GM23338 (cell line): ENCODE results near the gene SESN2. TPM values are rescaled to one million over a fixed set of nuclear protein-coding genes. Genes with fewer than 3 reads are reported as not detected.

Experiments used
- ATAC-seq: fragments of 200-7000 bp; cut with Tn5 transposase; 3 replicates; pipeline ENCODE4 v1.9.1; 2020
- DNase-seq: peaks from one replicate; pipeline ENCODE4 v3.0.0-alpha.2; 2015; ENCODE audit warnings: low spot score
- H2AFZ ChIP-seq: fragments of 200-600 bp; sonication (generic); 2 replicates; pipeline ENCODE4 v1.8.0; 2016; ENCODE audit warnings: antibody characterized with exemption, mild to moderate bottlenecking, moderate library complexity
- H3F3A ChIP-seq: fragments of 200-600 bp; sonication (generic); replicated peaks from 2 replicates; pipeline ENCODE4 v1.8.0; 2017; ENCODE audit warnings: antibody characterized with exemption, mixed run types, low read depth
- H3K27ac ChIP-seq: fragments of 200-600 bp; sonication (generic); 2 replicates; pipeline ENCODE4 v1.6.1; 2016; ENCODE audit warnings: low read depth
- H3K27me3 ChIP-seq: fragments of 200-600 bp; sonication (generic); 2 replicates; pipeline ENCODE4 v1.8.0; 2016; ENCODE audit warnings: mild to moderate bottlenecking, mixed run types, moderate library complexity; ENCODE audit not compliant: insufficient read depth
- H3K36me3 ChIP-seq: fragments of 200-600 bp; sonication (generic); 2 replicates; pipeline ENCODE4 v1.8.0; 2016; ENCODE audit warnings: mild to moderate bottlenecking; ENCODE audit not compliant: insufficient read depth
- H3K4me1 ChIP-seq: fragments of 200-600 bp; sonication (generic); 2 replicates; pipeline ENCODE4 v1.8.0; 2016; ENCODE audit warnings: mild to moderate bottlenecking, moderate library complexity; ENCODE audit not compliant: insufficient read depth
- H3K4me2 ChIP-seq: fragments of 200-600 bp; sonication (generic); 2 replicates; pipeline ENCODE4 v1.7.1; 2017; ENCODE audit warnings: mixed run types
- H3K4me3 ChIP-seq: fragments of 200-600 bp; sonication (generic); 2 replicates; pipeline ENCODE4 v1.6.1; 2016; ENCODE audit warnings: mixed run types
- H3K79me2 ChIP-seq: fragments of 200-600 bp; sonication (generic); replicated peaks from 2 replicates; pipeline ENCODE4 v1.8.0; 2017; ENCODE audit warnings: mild to moderate bottlenecking; ENCODE audit not compliant: insufficient read depth
- H3K9me2 ChIP-seq: fragments of 200-600 bp; sonication (generic); 2 replicates; pipeline ENCODE4 v1.8.0; 2017; ENCODE audit not compliant: insufficient read depth
- H4K20me1 ChIP-seq: fragments of 200-600 bp; sonication (generic); replicated peaks from 2 replicates; pipeline ENCODE4 v1.8.0; 2017; ENCODE audit warnings: mild to moderate bottlenecking; ENCODE audit not compliant: insufficient read depth
- H3K27ac Mint-ChIP-seq: 2 replicates; pipeline ENCODE4 v1.8.0; 2020; ENCODE audit warnings: inconsistent platforms, mild to moderate bottlenecking, moderate library complexity, mixed read lengths
- H3K27me3 Mint-ChIP-seq: 3 replicates; pipeline ENCODE4 v1.8.0; 2022; ENCODE audit warnings: low read depth, mild to moderate bottlenecking, moderate library complexity, mixed read lengths, inconsistent platforms; ENCODE audit not compliant: insufficient read depth, poor library complexity
- H3K36me3 Mint-ChIP-seq: 3 replicates; pipeline ENCODE4 v1.8.0; 2021; ENCODE audit warnings: low read depth, mild to moderate bottlenecking, inconsistent platforms, moderate library complexity, mixed read lengths
- H3K4me1 Mint-ChIP-seq: 3 replicates; pipeline ENCODE4 v1.8.0; 2020; ENCODE audit warnings: mild to moderate bottlenecking, inconsistent platforms, mixed read lengths
- H3K4me3 Mint-ChIP-seq: 3 replicates; pipeline ENCODE4 v1.8.0; 2021; ENCODE audit warnings: moderate library complexity, mild to moderate bottlenecking, inconsistent platforms, mixed read lengths
- H3K9me3 Mint-ChIP-seq: 3 replicates; pipeline ENCODE4 v1.8.0; 2020; ENCODE audit warnings: moderate library complexity, mild to moderate bottlenecking, inconsistent platforms, mixed read lengths
- CREB1 ChIP-seq: fragments of 250-450 bp; sonication (Bioruptor Pico); IDR thresholded peaks from 2 replicates; pipeline ENCODE4 v1.5.0; 2020; ENCODE audit warnings: low read depth, mild to moderate bottlenecking, moderate library complexity
- EZH2 ChIP-seq: fragments of 200-600 bp; sonication (generic); IDR thresholded peaks from one replicate; pipeline ENCODE4 v1.8.0; 2017; ENCODE audit warnings: antibody characterized with exemption, mild to moderate bottlenecking, low read depth; ENCODE audit not compliant: unreplicated experiment
- EZH2phosphoT487 ChIP-seq: fragments of 200-600 bp; sonication (generic); IDR thresholded peaks from one replicate; pipeline ENCODE4 v1.8.1; 2018; ENCODE audit warnings: antibody characterized with exemption; ENCODE audit not compliant: unreplicated experiment
- STAT1 ChIP-seq: IDR thresholded peaks from one replicate; pipeline ENCODE4 v1.6.1; 2016; ENCODE audit warnings: antibody characterized with exemption; ENCODE audit not compliant: unreplicated experiment
- ZNF114 ChIP-seq: fragments of 250-450 bp; sonication (Bioruptor Pico); IDR thresholded peaks from 2 replicates; pipeline ENCODE4 v1.5.0; 2020; ENCODE audit warnings: mild to moderate bottlenecking, moderate library complexity
- polyA plus RNA-seq: library from polyadenylated mRNA; unstranded; fragments of >200 nt; fragmentation: Nextera tagmentation; extraction: Ambion mirVana; gene quantifications from 2 replicates; pipeline ENCODE4 v1.2.1, GENCODE V29; 2016
- total RNA-seq: library from RNA; depleted of rRNA; stranded (reverse); fragments of >200 nt; shearing (Covaris generic); gene quantifications from 2 replicates; pipeline ENCODE4 v1.2.3, GENCODE V29; 2014
- TF ChIP-seq, protein P1 (sequence below): IDR thresholded peaks from one replicate; pipeline ENCODE4 v1.6.1; 2018; ENCODE audit warnings: antibody characterized with exemption; ENCODE audit not compliant: unreplicated experiment
- TF ChIP-seq, protein P2 (sequence below): IDR thresholded peaks from 2 replicates; pipeline ENCODE4 v1.6.1; 2016; ENCODE audit warnings: antibody characterized with exemption

The SESN2 gene
- total and polyA plus RNA-seq, 2 experiments from 2014 or later, result 22.8 to 52.1 TPM

DNA sequence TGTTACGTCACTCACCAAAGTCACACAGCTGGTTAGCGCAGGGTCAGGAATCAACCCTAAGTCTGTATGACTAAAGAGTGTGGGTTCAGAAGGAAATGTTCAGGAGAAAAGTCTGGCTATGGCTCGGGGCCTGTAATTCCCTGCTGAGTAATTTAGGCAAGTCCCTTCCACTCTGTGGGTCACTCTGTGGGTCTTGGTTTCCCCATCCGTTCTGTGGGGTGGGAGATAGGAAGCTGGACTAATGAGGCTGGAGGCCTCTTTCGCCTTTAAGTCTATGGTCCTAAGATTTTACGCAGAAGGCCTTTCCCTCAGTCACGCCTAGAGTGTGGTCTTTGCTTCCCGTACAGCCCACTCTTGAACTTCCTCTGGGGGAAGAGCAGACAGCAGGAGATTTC is 55.2 kb downstream of the SESN2 start (continued):
- TF ChIP-seq EZH2 (no peak), STAT1 (no peak), EZH2phosphoT487 (no peak), CREB1 (CRISPR knock-in tag) (no peak), ZNF114 (CRISPR knock-in tag) (no peak)
- TF ChIP-seq, protein P1, sequence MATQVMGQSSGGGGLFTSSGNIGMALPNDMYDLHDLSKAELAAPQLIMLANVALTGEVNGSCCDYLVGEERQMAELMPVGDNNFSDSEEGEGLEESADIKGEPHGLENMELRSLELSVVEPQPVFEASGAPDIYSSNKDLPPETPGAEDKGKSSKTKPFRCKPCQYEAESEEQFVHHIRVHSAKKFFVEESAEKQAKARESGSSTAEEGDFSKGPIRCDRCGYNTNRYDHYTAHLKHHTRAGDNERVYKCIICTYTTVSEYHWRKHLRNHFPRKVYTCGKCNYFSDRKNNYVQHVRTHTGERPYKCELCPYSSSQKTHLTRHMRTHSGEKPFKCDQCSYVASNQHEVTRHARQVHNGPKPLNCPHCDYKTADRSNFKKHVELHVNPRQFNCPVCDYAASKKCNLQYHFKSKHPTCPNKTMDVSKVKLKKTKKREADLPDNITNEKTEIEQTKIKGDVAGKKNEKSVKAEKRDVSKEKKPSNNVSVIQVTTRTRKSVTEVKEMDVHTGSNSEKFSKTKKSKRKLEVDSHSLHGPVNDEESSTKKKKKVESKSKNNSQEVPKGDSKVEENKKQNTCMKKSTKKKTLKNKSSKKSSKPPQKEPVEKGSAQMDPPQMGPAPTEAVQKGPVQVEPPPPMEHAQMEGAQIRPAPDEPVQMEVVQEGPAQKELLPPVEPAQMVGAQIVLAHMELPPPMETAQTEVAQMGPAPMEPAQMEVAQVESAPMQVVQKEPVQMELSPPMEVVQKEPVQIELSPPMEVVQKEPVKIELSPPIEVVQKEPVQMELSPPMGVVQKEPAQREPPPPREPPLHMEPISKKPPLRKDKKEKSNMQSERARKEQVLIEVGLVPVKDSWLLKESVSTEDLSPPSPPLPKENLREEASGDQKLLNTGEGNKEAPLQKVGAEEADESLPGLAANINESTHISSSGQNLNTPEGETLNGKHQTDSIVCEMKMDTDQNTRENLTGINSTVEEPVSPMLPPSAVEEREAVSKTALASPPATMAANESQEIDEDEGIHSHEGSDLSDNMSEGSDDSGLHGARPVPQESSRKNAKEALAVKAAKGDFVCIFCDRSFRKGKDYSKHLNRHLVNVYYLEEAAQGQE, result no peak
- TF ChIP-seq, protein P2, sequence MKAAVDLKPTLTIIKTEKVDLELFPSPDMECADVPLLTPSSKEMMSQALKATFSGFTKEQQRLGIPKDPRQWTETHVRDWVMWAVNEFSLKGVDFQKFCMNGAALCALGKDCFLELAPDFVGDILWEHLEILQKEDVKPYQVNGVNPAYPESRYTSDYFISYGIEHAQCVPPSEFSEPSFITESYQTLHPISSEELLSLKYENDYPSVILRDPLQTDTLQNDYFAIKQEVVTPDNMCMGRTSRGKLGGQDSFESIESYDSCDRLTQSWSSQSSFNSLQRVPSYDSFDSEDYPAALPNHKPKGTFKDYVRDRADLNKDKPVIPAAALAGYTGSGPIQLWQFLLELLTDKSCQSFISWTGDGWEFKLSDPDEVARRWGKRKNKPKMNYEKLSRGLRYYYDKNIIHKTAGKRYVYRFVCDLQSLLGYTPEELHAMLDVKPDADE, result no peak

DNA sequence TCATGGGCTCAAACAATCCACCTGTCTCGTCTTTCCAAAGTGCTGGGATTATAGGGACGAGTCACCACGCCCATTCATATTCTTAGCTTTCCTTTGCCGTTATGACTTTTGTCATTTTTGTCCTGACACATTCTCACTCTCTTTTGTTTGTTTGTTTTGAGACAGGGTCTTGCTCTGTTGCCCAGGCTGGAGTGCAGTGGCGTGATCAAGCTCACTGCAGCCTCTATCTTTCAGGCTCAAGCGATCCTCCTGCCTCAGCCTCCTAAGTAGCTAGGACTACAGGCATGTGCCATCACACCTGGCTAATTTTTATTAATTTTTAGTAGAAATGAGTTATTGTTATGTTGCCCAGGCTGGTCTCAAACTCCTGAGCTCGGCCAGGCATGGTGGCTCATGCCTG is 57.7 kb downstream of the SESN2 start:
- H3K4me1 Mint-ChIP-seq, result no peaks in the 10 kb centered on the region
- H3K27ac ChIP-seq, result no peak overlapping the region
- H3K4me2 ChIP-seq, result no peak overlapping the region
- H3K4me3 Mint-ChIP-seq, result no peak overlapping the region
- H3K36me3 ChIP-seq, result no peaks in the 10 kb centered on the region
- no peak for DNase-seq
- no peaks in the 10 kb centered on the region for H4K20me1 ChIP-seq
- H3K27me3 Mint-ChIP-seq, result peaks cover 1% of the 10 kb centered on the region
- H3K4me3 ChIP-seq, result no peak overlapping the region
- TF ChIP-seq, protein P1, result no peak
- TF ChIP-seq, protein P2, result no peak
- TF ChIP-seq CREB1 (CRISPR knock-in tag) (no peak), ZNF114 (CRISPR knock-in tag) (no peak)
- H3K79me2 ChIP-seq, result no peaks in the 10 kb centered on the region
- no peaks in the 10 kb centered on the region for H3F3A ChIP-seq
- no peaks in the 10 kb centered on the region for H3K36me3 Mint-ChIP-seq
- no peak for ATAC-seq
- no peaks in the 10 kb centered on the region for H3K27me3 ChIP-seq
- H3K9me3 Mint-ChIP-seq, result no peaks in the 10 kb centered on the region
- no peaks in the 10 kb centered on the region for H3K9me2 ChIP-seq
- H3K4me1 ChIP-seq, result no peaks in the 10 kb centered on the region
- H3K27ac Mint-ChIP-seq, result no peak overlapping the region
- no peak overlapping the region for H2AFZ ChIP-seq
